HG03521 (cell line): ENCODE results near the gene PDZD2.

ENCODE experiments used
- ATAC-seq: cut with Tn5 transposase; IDR thresholded peaks from one replicate; pipeline ENCODE4 v1.9.1; 2021; ENCODE audit warnings: mild to moderate bottlenecking, moderate library complexity; ENCODE audit not compliant: unreplicated experiment

PDZD2 gene

GRCh38 chr5:31859096-31859495 is 220.2 kb downstream of the PDZD2 start:
- no peak for ATAC-seq

GRCh38 chr5:31860278-31860677 is 221.3 kb downstream of the PDZD2 start:
- ATAC-seq = no peak

GRCh38 chr5:31860726-31861433 is 221.9 kb downstream of the PDZD2 start:
- no peak for ATAC-seq

GRCh38 chr5:31861601-31862000 is 222.7 kb downstream of the PDZD2 start:
- no peak for ATAC-seq

- ATAC-seq = no peak
Observed at GRCh38 chr5:31863991-31864411, 225.1 kb downstream of the PDZD2 start.

- ATAC-seq = no peak
Observed at GRCh38 chr5:31866166-31866565, 227.2 kb downstream of the PDZD2 start.

GRCh38 chr5:31867219-31867618 is 228.3 kb downstream of the PDZD2 start:
- ATAC-seq = no peak

GRCh38 chr5:31880449-31880848 is 241.5 kb downstream of the PDZD2 start:
- ATAC-seq = no peak

GRCh38 chr5:31884896-31885295 is 246.0 kb downstream of the PDZD2 start:
- no peak for ATAC-seq

GRCh38 chr5:31886206-31886605 is 247.3 kb downstream of the PDZD2 start:
- no peak for ATAC-seq

GRCh38 chr5:31887556-31887955 is 248.6 kb downstream of the PDZD2 start:
- ATAC-seq = no peak

- no peak for ATAC-seq
Observed at GRCh38 chr5:31888564-31888963, 249.6 kb downstream of the PDZD2 start.

- ATAC-seq = no peak
Observed at GRCh38 chr5:31889001-31889561, 250.2 kb downstream of the PDZD2 start.

GRCh38 chr5:31890046-31890445 is 251.1 kb downstream of the PDZD2 start:
- ATAC-seq = no peak

- no peak for ATAC-seq
Observed at GRCh38 chr5:31894141-31894540, 255.2 kb downstream of the PDZD2 start.

GRCh38 chr5:31895199-31895820 is 256.4 kb downstream of the PDZD2 start:
- ATAC-seq = no peak

- no peak for ATAC-seq
Observed at GRCh38 chr5:31898036-31898632, 259.2 kb downstream of the PDZD2 start.

GRCh38 chr5:31900296-31900865 is 261.4 kb downstream of the PDZD2 start:
- ATAC-seq = no peak

GRCh38 chr5:31901807-31902530 is 263.0 kb downstream of the PDZD2 start:
- no peak for ATAC-seq

GRCh38 chr5:31908396-31908795 is 269.5 kb downstream of the PDZD2 start:
- no peak for ATAC-seq

GRCh38 chr5:31909073-31909472 is 270.1 kb downstream of the PDZD2 start:
- no peak for ATAC-seq
